Esophagus muscularis mucosa (tissue), 4 donors: Measurements from ENCODE around the gene FETUB.

Source experiments
- EP300 ChIP-seq: sonication (generic); formaldehyde crosslinking; IDR thresholded peaks from one replicate; pipeline ENCODE4 v1.6.1; 2017; ENCODE audit warnings: antibody characterized with exemption
- POLR2A ChIP-seq: fragments of 450-650 bp; IDR thresholded peaks from one replicate; pipeline ENCODE4 v1.6.1; 2017; ENCODE audit warnings: antibody characterized with exemption, moderate library complexity, mild to moderate bottlenecking, low read depth
- TF ChIP-seq, protein P1 (sequence below), 3 experiments: fragments of 200-600 bp in 2 of 3; fragments of 450-650 bp in 1 of 3; sonication (generic) in 2 of 3; IDR thresholded peaks; one replicate each; pipeline ENCODE4 v1.5.1; 2017 to 2019; ENCODE audit warnings: antibody characterized with exemption in 3 of 3, mild to moderate bottlenecking in 2 of 3, moderate library complexity in 1 of 3

- TF ChIP-seq, protein P1, sequence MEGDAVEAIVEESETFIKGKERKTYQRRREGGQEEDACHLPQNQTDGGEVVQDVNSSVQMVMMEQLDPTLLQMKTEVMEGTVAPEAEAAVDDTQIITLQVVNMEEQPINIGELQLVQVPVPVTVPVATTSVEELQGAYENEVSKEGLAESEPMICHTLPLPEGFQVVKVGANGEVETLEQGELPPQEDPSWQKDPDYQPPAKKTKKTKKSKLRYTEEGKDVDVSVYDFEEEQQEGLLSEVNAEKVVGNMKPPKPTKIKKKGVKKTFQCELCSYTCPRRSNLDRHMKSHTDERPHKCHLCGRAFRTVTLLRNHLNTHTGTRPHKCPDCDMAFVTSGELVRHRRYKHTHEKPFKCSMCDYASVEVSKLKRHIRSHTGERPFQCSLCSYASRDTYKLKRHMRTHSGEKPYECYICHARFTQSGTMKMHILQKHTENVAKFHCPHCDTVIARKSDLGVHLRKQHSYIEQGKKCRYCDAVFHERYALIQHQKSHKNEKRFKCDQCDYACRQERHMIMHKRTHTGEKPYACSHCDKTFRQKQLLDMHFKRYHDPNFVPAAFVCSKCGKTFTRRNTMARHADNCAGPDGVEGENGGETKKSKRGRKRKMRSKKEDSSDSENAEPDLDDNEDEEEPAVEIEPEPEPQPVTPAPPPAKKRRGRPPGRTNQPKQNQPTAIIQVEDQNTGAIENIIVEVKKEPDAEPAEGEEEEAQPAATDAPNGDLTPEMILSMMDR (IDR thresholded peaks at IDR 0.05), result no peak
- TF ChIP-seq POLR2A (no peak), EP300 (no peak)
Measured at GRCh38 chr3:186593862-186594261, 46.3 kb upstream of the FETUB start.
